RWPE1 (cell line): ENCODE data around the gene BAIAP2.

Source experiments
- CTCF ChIA-PET: fragments of 350-600 bp; sonication (Branson Sonifier 250); formaldehyde crosslinking; extraction: SDS; loops from one replicate; lab custom pipeline; 2021; lab: Yijun Ruan, JAX
- POLR2A ChIA-PET: fragments of 400-600 bp; formaldehyde crosslinking; extraction: SDS; loops from one replicate; lab custom pipeline; 2020; ENCODE audit warnings: antibody characterized with exemption; ENCODE audit not compliant: low non-redundant PET; lab: Yijun Ruan, JAX
- DNase-seq: peaks from one replicate; pipeline ENCODE4 v3.0.0; 2012; ENCODE audit warnings: low spot score
- H3K27ac ChIP-seq: fragments of 450-650 bp; 2 replicates; pipeline ENCODE4 v1.5.1; 2017
- CTCF ChIP-seq: fragments of 450-650 bp; conservative IDR thresholded peaks from 2 replicates; pipeline ENCODE4 v1.5.1; 2017; ENCODE audit warnings: low read depth, mild to moderate bottlenecking

Gene BAIAP2

GRCh38 chr17:81115219-81115618, 80.3 kb downstream of the BAIAP2 start:
- CTCF ChIA-PET, result interaction anchor here (0.6 to 1.0 kb wide), 2 partner anchors 37 to 92 kb away, joined by 3 to 5 read pairs; no protein-coding TSS in a partner anchor
- no peak for DNase-seq
- POLR2A ChIA-PET, result no interaction called here
- peak overlapping the region; percentile 80 for H3K27ac ChIP-seq
- no peak for TF ChIP-seq CTCF

DNA sequence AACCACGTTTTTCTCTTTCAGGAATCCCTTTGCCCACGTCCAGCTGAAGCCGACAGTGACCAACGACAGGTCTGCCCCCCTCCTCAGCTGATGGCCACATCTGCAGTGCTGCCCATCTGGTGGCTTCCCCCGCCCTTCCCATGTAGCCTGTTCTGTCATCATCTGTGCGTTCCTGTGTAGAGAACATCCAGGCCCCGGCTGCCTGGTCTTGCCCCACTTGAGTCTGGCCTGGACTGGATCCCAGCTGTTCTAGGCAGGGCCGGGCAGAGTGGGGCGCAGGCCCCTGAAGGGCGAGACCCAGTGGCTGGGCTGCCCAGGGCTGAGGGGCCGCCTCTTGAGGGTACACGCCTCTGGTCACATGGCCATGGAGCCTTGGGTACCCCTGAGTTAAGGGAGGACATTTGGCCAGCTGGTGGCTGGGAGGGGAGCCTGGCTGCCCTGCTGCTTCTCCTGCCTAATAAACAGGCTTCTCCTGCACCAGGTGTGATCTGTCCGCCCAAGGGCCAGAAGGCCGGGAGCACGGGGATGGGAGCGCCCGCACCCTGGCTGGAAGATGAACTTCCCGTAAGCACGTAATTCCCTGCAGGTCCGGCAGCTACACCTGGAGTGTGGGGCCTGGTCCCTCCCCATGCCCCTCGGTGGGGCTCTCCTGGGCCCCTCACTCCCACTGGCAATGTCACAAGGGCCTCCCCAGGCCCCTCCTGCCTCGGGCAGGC, 81.0 kb downstream of the BAIAP2 start:
- DNase-seq, result no peak
- ChIA-PET CTCF (interaction anchor here (0.7 kb wide), 2 partner anchors 78 to 127 kb away, joined by 3 to 5 read pairs; no protein-coding TSS in a partner anchor), POLR2A (no interaction called here)

GRCh38 chr17:81116704-81117103, 81.8 kb downstream of the BAIAP2 start:
- ChIA-PET CTCF (interaction anchor here (0.5 to 0.7 kb wide), 3 partner anchors 37 to 97 kb away, joined by 3 to 5 read pairs (median 4); no protein-coding TSS in a partner anchor), POLR2A (no interaction called here)
- H3K27ac ChIP-seq, result peak overlapping the region; percentile 80
- TF ChIP-seq CTCF, result no peak
- DNase-seq, result no peak

More for the DNA sequence above, 81.0 kb downstream of the BAIAP2 start:
- H3K27ac ChIP-seq, result peak overlapping the region; percentile 80
- TF ChIP-seq CTCF, result no peak

- ChIA-PET CTCF (interaction anchor here (0.7 to 0.8 kb wide), 2 partner anchors 16 to 72 kb away, joined by 3 to 5 read pairs; no protein-coding TSS in a partner anchor), POLR2A (no interaction called here)
- no peak for TF ChIP-seq CTCF
- peak overlapping the region; percentile 80 for H3K27ac ChIP-seq
- DNase-seq, result no peak
These were observed 82.8 kb downstream of the BAIAP2 start for GRCh38 chr17:81117672-81118198.

- no peak for DNase-seq
- peak overlapping the region; percentile 80 for H3K27ac ChIP-seq
- no peak for TF ChIP-seq CTCF
- CTCF ChIA-PET, result interaction anchor here (0.7 kb wide), 1 partner anchor 71 kb away, joined by 3 read pairs; no protein-coding TSS in a partner anchor
- POLR2A ChIA-PET, result no interaction called here
These were observed 83.6 kb downstream of the BAIAP2 start for GRCh38 chr17:81118308-81119221.
